Upper lobe of left lung (tissue), 6 donors: ENCODE measurements around the gene JARID2. TPM values are rescaled to one million over a fixed set of nuclear protein-coding genes. Genes with fewer than 3 reads are reported as not detected.
"Not testable (repeated sequence)": the region's sequence is repeated elsewhere in the genome, so short reads cannot be mapped to it uniquely, and the experiment has no call there.

Source experiments
- ATAC-seq, 2 donors: fragments of 200-7000 bp; cut with Tn5 transposase; one replicate each; pipeline ENCODE4 v1.9.1; 2022; ENCODE audit warnings: mild to moderate bottlenecking in 2 of 2, moderate library complexity in 2 of 2; ENCODE audit not compliant: low FRiP score in 2 of 2
- DNase-seq, 2 donors: peaks; one replicate each; pipeline ENCODE4 v3.0.0-alpha.2; 2019 to 2020
- H3K27ac ChIP-seq, 4 donors: fragments of 200-600 bp; sonication (generic); one replicate each; pipeline ENCODE4 v1.5.1; 2016 to 2019
- H3K27me3 ChIP-seq, 4 donors: fragments of 200-600 bp; sonication (generic); one replicate each; pipeline ENCODE4 v1.5.1; 2017 to 2019
- H3K36me3 ChIP-seq, 4 donors: fragments of 200-600 bp; sonication (generic); one replicate each; pipeline ENCODE4 v1.5.1; 2016 to 2019
- H3K4me1 ChIP-seq, 4 donors: fragments of 200-600 bp; sonication (generic); one replicate each; pipeline ENCODE4 v1.5.1; 2018 to 2019
- H3K4me3 ChIP-seq, 4 donors: fragments of 200-600 bp; sonication (generic); one replicate each; pipeline ENCODE4 v1.5.1; 2017 to 2019; ENCODE audit warnings: mild to moderate bottlenecking in 2 of 4, moderate library complexity in 1 of 4
- H3K9me3 ChIP-seq, 4 donors: fragments of 200-600 bp; sonication (generic); one replicate each; pipeline ENCODE4 v1.5.1; 2018 to 2019
- CTCF ChIP-seq, 6 experiments: fragments of 450-650 bp in 4 of 6; fragments of 200-600 bp in 2 of 6; sonication (generic) in 2 of 6; IDR thresholded peaks; one replicate each; pipeline ENCODE4 v1.5.1; 2016 to 2019; ENCODE audit warnings: antibody characterized with exemption in 6 of 6
- EP300 ChIP-seq, 4 donors: sonication (generic); formaldehyde crosslinking; IDR thresholded peaks; one replicate each; pipeline ENCODE4 v1.5.1; 2017; ENCODE audit warnings: antibody characterized with exemption in 4 of 4, control low read depth in 2 of 4
- POLR2A ChIP-seq, 4 donors: fragments of 450-650 bp; IDR thresholded peaks; one replicate each; pipeline ENCODE4 v1.5.1; 2016 to 2017; ENCODE audit warnings: antibody characterized with exemption in 4 of 4, mild to moderate bottlenecking in 2 of 4
- POLR2AphosphoS5 ChIP-seq, 2 donors: sonication (generic); formaldehyde crosslinking; IDR thresholded peaks; one replicate each; pipeline ENCODE4 v1.5.1; 2017; ENCODE audit warnings: antibody characterized with exemption in 2 of 2
- WGBS, 2 donors: methylation state at CpG; one replicate each; pipeline ENCODE4 v1.1.5; 2017 to 2018; 5-methylcytosine and 5-hydroxymethylcytosine counted together
- total RNA-seq, 6 donors: library from RNA; depleted of rRNA in 4 of 6; stranded (reverse); fragments of >200 nt in 4 of 6; gene quantifications; one replicate each; pipeline versions ENCODE4 v1.1.0 to v1.2.1, GENCODE V29; 2016 to 2021
- donor health status: DM: no; HTN: no; CAD: no; lungs with moderate emphysema.
- donor health status: DM: no; HTN: yes; CAD: no; lungs with severe emphysema.

JARID2 gene
- total RNA-seq, 6 donors from 2014 or later, result 9.6 to 37.7 (median 16.4) TPM

- H3K4me3 ChIP-seq, result no peak overlapping the region
- TF ChIP-seq EP300 (IDR thresholded peaks at IDR 0.05), result no peak
- TF ChIP-seq POLR2AphosphoS5 (IDR thresholded peaks at IDR 0.05), result no peak
- TF ChIP-seq POLR2A (IDR thresholded peaks at IDR 0.05), result no peak
- TF ChIP-seq CTCF (IDR thresholded peaks at IDR 0.05), result no peak
- DNase-seq (no peak), ATAC-seq (peak in 1 of 2 donors; percentile 53)
- no peak overlapping the region for H3K27ac ChIP-seq
- no peaks in the 10 kb centered on the region for H3K9me3 ChIP-seq
- H3K4me1 ChIP-seq, result peaks cover 0 to 20% (median 11%) of the 10 kb centered on the region in 4 donors
- no peaks in the 10 kb centered on the region for H3K27me3 ChIP-seq
- H3K36me3 ChIP-seq, result no peaks in the 10 kb centered on the region
- WGBS, 2 donors, result 70 to 76% methylated on average over 6 of the region's 6 CpGs
Measured at GRCh38 chr6:15413466-15414234, 167.8 kb downstream of the JARID2 start.

GRCh38 chr6:15414235-15414612 is 168.4 kb downstream of the JARID2 start:
- TF ChIP-seq POLR2AphosphoS5 (IDR thresholded peaks at IDR 0.05), result no peak
- no peak for TF ChIP-seq POLR2A (IDR thresholded peaks at IDR 0.05)
- no peak for TF ChIP-seq CTCF (IDR thresholded peaks at IDR 0.05)
- TF ChIP-seq EP300 (IDR thresholded peaks at IDR 0.05), result no peak
- DNase-seq (no peak), ATAC-seq (no peak)
- Histone ChIP-seq H3K4me3 (no peak overlapping the region), H3K36me3 (no peaks in the 10 kb centered on the region), H3K4me1 (peaks cover 0 to 20% (median 10%) of the 10 kb centered on the region in 4 donors), H3K9me3 (peaks cover 0 to 2% (median under 1%) of the 10 kb centered on the region in 4 donors), H3K27me3 (no peaks in the 10 kb centered on the region), H3K27ac (no peak overlapping the region)
- WGBS, 2 donors, result 63 to 90% methylated on average over 2 of the region's 2 CpGs

- peaks cover 0 to 15% (median 7%) of the 10 kb centered on the region in 4 donors for H3K4me1 ChIP-seq
- H3K4me3 ChIP-seq, H3K27me3 ChIP-seq, H3K27ac ChIP-seq, ATAC-seq, H3K36me3 ChIP-seq, H3K9me3 ChIP-seq: not testable (repeated sequence)
- DNase-seq, result peak in 1 of 2 donors; percentile 55
- WGBS, 2 donors, result no CpG with 5 or more reads among the region's 30 CpGs
Measured at GRCh38 chr6:15415622-15416021, 169.8 kb downstream of the JARID2 start.

GRCh38 chr6:15416932-15417509 is 171.2 kb downstream of the JARID2 start:
- H3K4me1 ChIP-seq, result peaks cover 5 to 22% (median 8%) of the 10 kb centered on the region in 4 donors
- H3K9me3 ChIP-seq, result peaks cover 5 to 10% (median 8%) of the 10 kb centered on the region in 4 donors
- ATAC-seq (no peak), DNase-seq (no peak)
- H3K27me3 ChIP-seq, result no peaks in the 10 kb centered on the region
- no peak overlapping the region for H3K4me3 ChIP-seq
- TF ChIP-seq EP300 (IDR thresholded peaks at IDR 0.05) (no peak), POLR2A (IDR thresholded peaks at IDR 0.05) (no peak), POLR2AphosphoS5 (IDR thresholded peaks at IDR 0.05) (no peak), CTCF (IDR thresholded peaks at IDR 0.05) (no peak)
- no peaks in the 10 kb centered on the region for H3K36me3 ChIP-seq
- H3K27ac ChIP-seq, result no peak overlapping the region
- 88 to 91% methylated on average over 6 of the region's 6 CpGs for WGBS, 2 donors

GRCh38 chr6:15417811-15418210 is 171.9 kb downstream of the JARID2 start:
- no peak for ATAC-seq
- H3K36me3 ChIP-seq, result no peaks in the 10 kb centered on the region
- peaks cover 5 to 29% (median 12%) of the 10 kb centered on the region in 4 donors for H3K4me1 ChIP-seq
- H3K9me3 ChIP-seq, result peaks cover 5 to 10% (median 8%) of the 10 kb centered on the region in 4 donors
- WGBS, 2 donors, result 72 to 78% methylated on average over 5 of the region's 5 CpGs
- no peak overlapping the region for H3K27ac ChIP-seq
- no peak overlapping the region for H3K4me3 ChIP-seq
- TF ChIP-seq POLR2A (IDR thresholded peaks at IDR 0.05) (no peak), EP300 (IDR thresholded peaks at IDR 0.05) (no peak), POLR2AphosphoS5 (IDR thresholded peaks at IDR 0.05) (no peak), CTCF (IDR thresholded peaks at IDR 0.05) (no peak)
- no peak for DNase-seq
- no peaks in the 10 kb centered on the region for H3K27me3 ChIP-seq
